Epithelial cell of proximal tubule (primary cell): ENCODE results near the gene TMEFF1. TPM values are rescaled to one million over a fixed set of nuclear protein-coding genes. Genes with fewer than 3 reads are reported as not detected.

ENCODE experiments used
- DNase-seq: peaks from one replicate; pipeline ENCODE4 v3.0.0-alpha.2; 2011; ENCODE audit warnings: low read depth
- H3K4me3 ChIP-seq: 2 replicates; pipeline ENCODE4 v1.5.1; 2011; ENCODE audit warnings: low read depth, mild to moderate bottlenecking, low read length
- CTCF ChIP-seq: conservative IDR thresholded peaks from 2 replicates; pipeline ENCODE4 v1.5.1; 2012; ENCODE audit warnings: low read depth, mild to moderate bottlenecking, low read length
- total RNA-seq: library from RNA; depleted of rRNA; stranded (reverse); fragments of >200 nt; gene quantifications from 2 replicates; pipeline ENCODE4 v1.2.3, GENCODE V29; 2015

Gene TMEFF1
- total RNA-seq, 1 donor from 2014 or later: 7.8 TPM

- TF ChIP-seq CTCF: no peak
- DNase-seq: no peak
- no peak overlapping the region for H3K4me3 ChIP-seq
Measured at GRCh38 chr9:100441911-100442361, 31.0 kb upstream of the TMEFF1 start.

GRCh38 chr9:100443781-100444768, 28.9 kb upstream of the TMEFF1 start:
- no peak overlapping the region for H3K4me3 ChIP-seq
- no peak for TF ChIP-seq CTCF
- DNase-seq: no peak

GRCh38 chr9:100445161-100445902, 27.6 kb upstream of the TMEFF1 start:
- no peak overlapping the region for H3K4me3 ChIP-seq
- TF ChIP-seq CTCF: no peak

GRCh38 chr9:100445903-100446549, 26.9 kb upstream of the TMEFF1 start:
- TF ChIP-seq CTCF: no peak
- no peak for DNase-seq
- no peak overlapping the region for H3K4me3 ChIP-seq

More at GRCh38 chr9:100445161-100445902, 27.6 kb upstream of the TMEFF1 start:
- DNase-seq: no peak

GRCh38 chr9:100447041-100447440, 25.9 kb upstream of the TMEFF1 start:
- no peak for DNase-seq
- no peak for TF ChIP-seq CTCF
- H3K4me3 ChIP-seq: no peak overlapping the region

GRCh38 chr9:100448266-100448665, 24.7 kb upstream of the TMEFF1 start:
- H3K4me3 ChIP-seq: no peak overlapping the region
- no peak for TF ChIP-seq CTCF
- DNase-seq: no peak
